Omental fat pad (tissue), 4 donors: Measurements from ENCODE around the gene KLC3. TPM values are rescaled to one million over a fixed set of nuclear protein-coding genes. Genes with fewer than 3 reads are reported as not detected.

Experiments used
- ATAC-seq: fragments of 150-250 bp; one replicate; pipeline ENCODE4 v1.9.1; 2016; ENCODE audit warnings: mild to moderate bottlenecking, moderate library complexity; ENCODE audit not compliant: low FRiP score
- DNase-seq: peaks from one replicate; pipeline ENCODE4 v3.0.0-alpha.2; 2019; ENCODE audit warnings: low spot score
- total RNA-seq, 4 donors: library from RNA; depleted of rRNA; stranded (reverse); fragments of >200 nt; gene quantifications; one replicate each; pipeline ENCODE4 v1.1.0, GENCODE V29; 2016
- TF ChIP-seq, protein P1 (sequence below), 3 donors: fragments of 450-650 bp; IDR thresholded peaks; one replicate each; pipeline ENCODE4 v1.5.1; 2016 to 2017; ENCODE audit warnings: antibody characterized with exemption in 3 of 3, mild to moderate bottlenecking in 3 of 3, moderate library complexity in 2 of 3

Gene KLC3
- total RNA-seq, 4 donors from 2014 or later, result 0.36 to 2.0 TPM; not detected in 2

DNA sequence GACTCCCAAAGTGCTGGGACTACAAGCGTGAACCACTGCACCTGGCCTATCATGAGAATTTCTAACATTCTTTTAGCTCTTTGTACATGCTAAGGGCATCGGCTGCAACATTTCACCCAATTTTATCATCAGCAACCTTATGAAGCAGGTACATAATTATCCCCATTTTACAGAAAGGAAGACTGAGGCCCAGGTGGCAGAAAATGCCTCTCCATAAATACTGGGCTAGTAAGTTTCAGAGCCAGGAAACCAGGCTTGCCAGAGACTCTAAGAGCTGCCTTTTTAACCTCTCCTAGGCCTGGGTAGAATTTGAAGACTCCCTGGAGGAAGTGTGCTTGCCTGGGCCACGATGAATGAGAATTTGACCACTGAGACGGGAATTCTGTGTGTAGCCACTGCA, 27.6 kb downstream of the KLC3 start:
- DNase-seq (no peak), ATAC-seq (no peak)
- TF ChIP-seq, protein P1, sequence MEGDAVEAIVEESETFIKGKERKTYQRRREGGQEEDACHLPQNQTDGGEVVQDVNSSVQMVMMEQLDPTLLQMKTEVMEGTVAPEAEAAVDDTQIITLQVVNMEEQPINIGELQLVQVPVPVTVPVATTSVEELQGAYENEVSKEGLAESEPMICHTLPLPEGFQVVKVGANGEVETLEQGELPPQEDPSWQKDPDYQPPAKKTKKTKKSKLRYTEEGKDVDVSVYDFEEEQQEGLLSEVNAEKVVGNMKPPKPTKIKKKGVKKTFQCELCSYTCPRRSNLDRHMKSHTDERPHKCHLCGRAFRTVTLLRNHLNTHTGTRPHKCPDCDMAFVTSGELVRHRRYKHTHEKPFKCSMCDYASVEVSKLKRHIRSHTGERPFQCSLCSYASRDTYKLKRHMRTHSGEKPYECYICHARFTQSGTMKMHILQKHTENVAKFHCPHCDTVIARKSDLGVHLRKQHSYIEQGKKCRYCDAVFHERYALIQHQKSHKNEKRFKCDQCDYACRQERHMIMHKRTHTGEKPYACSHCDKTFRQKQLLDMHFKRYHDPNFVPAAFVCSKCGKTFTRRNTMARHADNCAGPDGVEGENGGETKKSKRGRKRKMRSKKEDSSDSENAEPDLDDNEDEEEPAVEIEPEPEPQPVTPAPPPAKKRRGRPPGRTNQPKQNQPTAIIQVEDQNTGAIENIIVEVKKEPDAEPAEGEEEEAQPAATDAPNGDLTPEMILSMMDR (IDR thresholded peaks at IDR 0.05), result no peak

DNA sequence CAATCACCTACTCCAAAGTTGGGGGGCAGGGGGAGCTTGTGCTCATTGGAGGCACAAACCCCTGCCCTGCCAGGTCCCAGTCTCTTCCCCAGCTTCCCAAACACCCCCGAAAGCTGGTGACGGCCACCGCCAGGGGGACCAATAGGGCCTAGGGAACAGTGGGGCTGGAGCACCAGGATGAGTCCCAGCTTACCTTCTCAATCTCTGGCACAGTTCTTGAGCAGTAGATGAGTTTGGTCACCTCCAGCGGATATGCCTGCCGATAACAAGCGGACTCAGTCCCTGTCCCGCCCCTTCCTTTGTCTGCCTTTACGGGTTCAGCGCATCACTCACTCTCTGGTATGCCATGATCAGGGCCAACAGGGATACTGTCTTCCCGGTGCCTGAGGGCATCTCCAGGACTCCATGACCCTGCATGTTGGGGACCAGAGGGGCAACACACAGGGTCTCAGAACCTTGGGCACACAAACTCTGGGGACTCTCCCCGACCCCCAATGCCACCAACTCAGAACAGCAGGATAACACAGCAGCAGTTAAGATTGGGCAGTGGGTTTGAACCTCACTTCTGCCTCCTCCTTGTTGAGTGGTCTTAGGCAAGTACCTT, 28.3 kb downstream of the KLC3 start:
- ATAC-seq, result no peak
- TF ChIP-seq, protein P1 (IDR thresholded peaks at IDR 0.05), result no peak

DNA sequence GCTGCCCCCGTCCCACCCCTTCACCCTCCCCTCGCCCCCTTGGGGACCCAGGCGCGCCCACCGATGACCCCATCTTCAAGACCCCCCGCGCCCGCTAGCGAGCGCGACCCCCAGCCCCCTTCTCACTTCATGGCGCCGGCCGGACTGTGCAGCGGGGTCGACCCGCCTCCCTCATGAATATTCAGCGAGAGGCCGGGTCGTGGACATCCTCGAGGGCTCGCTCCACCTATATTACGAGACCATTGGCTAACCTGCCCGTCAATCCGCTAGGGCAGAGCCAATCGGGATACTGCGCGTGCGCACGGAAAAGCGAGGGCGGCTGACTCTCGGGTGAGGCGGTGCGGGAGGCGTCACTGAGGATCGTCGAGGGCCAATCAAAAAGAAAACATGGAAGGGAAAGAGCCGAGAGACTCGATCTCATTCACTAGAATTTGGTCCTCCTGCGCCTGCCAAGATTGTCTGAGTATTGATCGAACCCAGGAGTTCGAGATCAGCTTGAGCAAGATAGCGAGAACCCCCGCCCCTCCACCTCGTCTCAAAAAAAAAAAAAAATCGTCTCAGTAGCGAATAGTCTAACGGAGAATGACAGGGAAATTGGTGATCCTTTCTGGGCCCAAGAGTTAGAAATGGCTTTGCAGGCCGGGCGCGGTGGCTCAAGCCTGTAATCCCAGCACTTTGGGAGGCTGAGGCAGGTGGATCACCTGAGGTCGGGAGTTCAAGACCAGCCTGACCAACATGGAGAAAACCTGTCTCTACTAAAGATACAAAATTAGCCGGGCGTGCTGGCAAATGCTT, 30.1 kb downstream of the KLC3 start, which contains the start of gene ERCC2:
Gene ERCC2, minus strand, starts transcription at position 164 of the 795 bp plus-strand sequence. Its CDS starts 33 bp downstream, at position 131.
- peak; percentile 99 for DNase-seq
- TF ChIP-seq, protein P1 (IDR thresholded peaks at IDR 0.05), result no peak
- peak; percentile 98 for ATAC-seq

More for the DNA sequence above, 28.3 kb downstream of the KLC3 start:
- DNase-seq, result no peak

DNA sequence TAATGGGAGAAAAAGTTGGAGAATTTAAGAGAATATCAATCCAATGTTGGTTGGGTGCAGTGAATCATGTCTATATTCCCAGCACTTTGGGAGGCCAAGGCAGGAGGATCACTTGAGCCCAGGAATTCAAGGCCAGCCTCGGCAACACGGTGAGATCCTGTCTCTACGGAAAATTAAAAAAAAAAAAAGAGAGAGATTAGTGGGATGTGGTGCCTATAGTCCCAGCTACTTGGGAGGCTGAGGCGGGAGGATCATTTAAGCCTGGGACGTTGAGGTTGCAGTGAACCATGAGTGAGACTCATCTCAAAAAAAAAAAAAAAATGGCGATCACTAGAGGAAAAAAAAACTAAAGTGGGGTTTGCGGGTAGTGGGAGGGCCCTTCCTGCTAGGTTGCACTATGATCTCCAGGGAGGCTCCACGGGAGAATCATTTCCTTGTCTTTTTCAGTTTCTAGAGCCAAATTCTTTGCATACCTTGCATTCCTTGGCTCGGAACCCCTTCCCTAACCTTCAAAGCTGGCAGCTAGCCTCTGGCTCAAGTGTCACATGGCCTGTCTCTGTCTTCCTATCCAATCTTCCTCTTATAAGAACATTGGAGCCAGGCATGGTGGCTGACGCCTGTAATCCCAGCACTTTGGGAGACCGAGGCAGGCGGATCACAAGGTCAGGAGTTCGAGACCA, 35.6 kb downstream of the KLC3 start:
- ATAC-seq (peak; percentile 62), DNase-seq (no peak)
- TF ChIP-seq, protein P1 (IDR thresholded peaks at IDR 0.05), result no peak

DNA sequence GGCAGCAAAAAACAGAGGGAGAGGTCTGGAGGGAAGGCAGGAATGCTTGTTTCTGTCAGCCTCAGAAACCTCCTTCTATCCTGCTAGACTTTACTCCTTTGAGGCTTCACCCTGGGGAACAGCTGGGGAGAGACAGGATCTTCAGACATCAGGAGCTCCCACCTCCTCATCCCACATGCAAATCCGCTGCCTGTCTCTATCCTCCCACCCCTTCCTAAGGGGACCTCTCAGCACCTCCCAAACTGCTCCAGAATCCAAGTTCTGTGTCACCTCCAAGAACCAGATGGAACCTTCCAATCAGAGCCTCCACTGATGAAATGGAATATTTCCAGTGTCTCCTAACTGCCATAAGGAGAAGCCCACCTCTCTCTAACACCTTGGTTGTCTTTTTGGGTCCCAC, 39.6 kb downstream of the KLC3 start:
- DNase-seq (no peak), ATAC-seq (no peak)
- TF ChIP-seq, protein P1 (IDR thresholded peaks at IDR 0.05), result no peak

DNA sequence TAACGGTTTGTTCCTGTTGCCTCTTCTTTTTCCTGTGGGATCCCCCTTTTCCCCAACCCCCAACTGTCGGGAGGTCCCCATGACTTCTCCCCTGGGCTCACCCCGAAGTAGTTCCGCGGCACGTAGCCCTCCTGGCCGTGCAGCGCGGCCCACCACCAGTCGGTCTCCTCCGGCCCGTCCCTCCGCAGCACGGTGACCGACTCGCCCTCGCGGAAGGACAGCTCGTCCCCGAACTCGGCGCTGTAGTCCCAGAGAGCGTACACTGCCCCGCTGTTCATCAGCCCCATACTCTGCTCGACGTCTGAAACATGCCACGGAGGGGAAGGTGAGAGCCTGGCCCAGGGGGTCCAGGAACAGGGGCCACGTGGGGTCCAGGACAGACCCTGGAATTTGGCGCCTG, 41.9 kb downstream of the KLC3 start:
- TF ChIP-seq, protein P1 (IDR thresholded peaks at IDR 0.05), result no peak
- DNase-seq, result no peak
- no peak for ATAC-seq
